ENCODE results near the gene CTR9. TPM values are rescaled to one million over a fixed set of nuclear protein-coding genes. Genes with fewer than 3 reads are reported as not detected.

CTR9 gene
- total RNA-seq, 8 experiments from 2014 or later, result 19.8 to 55.0 (median 30.6) TPM

DNA sequence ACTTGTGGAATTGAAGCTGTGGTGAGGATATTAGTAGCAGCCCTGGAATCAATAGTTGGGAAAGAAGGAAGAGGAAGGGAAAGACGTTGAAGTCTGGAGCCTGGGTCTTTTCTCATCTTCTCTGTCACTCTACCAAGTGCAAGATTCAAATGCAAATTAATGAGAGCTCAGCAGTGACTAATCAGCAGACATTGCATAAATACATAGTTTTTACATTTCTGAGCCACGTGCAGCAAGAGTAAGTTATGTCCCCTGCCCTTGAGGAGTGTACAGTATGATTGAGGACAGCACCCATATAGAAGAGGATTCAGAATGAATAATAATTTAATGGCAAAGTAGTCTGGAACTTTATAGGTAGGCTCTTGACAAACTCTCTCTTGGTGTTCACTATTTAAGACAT is 23.8 kb downstream of the CTR9 start:
- Histone ChIP-seq H3K27ac (no peak overlapping the region), H3K4me1 (replicated peaks in 1 of 2) (no peaks in the 10 kb centered on the region), H3K4me3 (no peak overlapping the region)
- ATAC-seq (replicated peaks in 6 of 8), result peak in 3 of 8 experiments; percentile 79 to 96 (median 83)
- WGBS, 10 experiments, result 0 to 100% (median 30%) methylated on average over 1 to 2 of the region's 2 CpGs; no CpG with 5 or more reads in 3 of the 10 experiments
- in situ Hi-C loops (cut with MboI; ENCODE audit: low pct_unique_long_range_greater_than_20kb in 2 of 9, low sequenced_read_pairs in 9 of 9, unreplicated experiment in 9 of 9), result loop anchor here in 7 of 9 experiments (10.0 to 25.0 kb wide), 4 partner anchors 137 to 1012 kb away; no protein-coding TSS in a partner anchor

DNA sequence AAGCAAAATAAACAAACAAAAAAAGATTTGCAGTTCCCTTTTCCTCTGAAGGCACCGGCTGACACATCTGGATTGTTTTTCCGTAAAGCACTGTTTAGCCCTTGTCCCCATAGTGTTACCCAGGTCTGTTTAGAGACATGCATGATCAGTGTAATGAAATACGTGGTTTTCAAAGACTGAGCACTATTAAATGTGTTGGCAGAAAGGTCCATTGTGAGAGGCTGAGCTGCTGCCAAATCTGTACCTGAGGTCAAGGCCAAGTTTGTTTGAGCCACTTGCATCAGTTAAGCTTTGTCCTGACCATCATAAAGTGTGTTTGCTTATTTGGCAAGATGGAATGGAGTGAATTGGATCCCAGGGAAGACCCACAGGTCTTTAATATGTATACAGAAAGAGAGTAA is 26.3 kb downstream of the CTR9 start:
- peak in 1 of 8 experiments; percentile 12 for ATAC-seq (replicated peaks in 6 of 8)
- no peak overlapping the region for H3K27ac ChIP-seq
- no peak overlapping the region for H3K4me3 ChIP-seq
- H3K4me1 ChIP-seq (replicated peaks in 1 of 2), result no peaks in the 10 kb centered on the region
- in situ Hi-C loops (cut with MboI; ENCODE audit: low pct_unique_long_range_greater_than_20kb in 2 of 9, low sequenced_read_pairs in 9 of 9, unreplicated experiment in 9 of 9), result loop anchor here in 5 of 9 experiments (10.0 to 25.0 kb wide), 4 partner anchors 135 to 1010 kb away; no protein-coding TSS in a partner anchor
- 63 to 100% (median 93%) methylated on average over 1 to 3 of the region's 3 CpGs; no CpG with 5 or more reads in 3 of the 10 experiments for whole genome bisulfite sequencing, 10 experiments

DNA sequence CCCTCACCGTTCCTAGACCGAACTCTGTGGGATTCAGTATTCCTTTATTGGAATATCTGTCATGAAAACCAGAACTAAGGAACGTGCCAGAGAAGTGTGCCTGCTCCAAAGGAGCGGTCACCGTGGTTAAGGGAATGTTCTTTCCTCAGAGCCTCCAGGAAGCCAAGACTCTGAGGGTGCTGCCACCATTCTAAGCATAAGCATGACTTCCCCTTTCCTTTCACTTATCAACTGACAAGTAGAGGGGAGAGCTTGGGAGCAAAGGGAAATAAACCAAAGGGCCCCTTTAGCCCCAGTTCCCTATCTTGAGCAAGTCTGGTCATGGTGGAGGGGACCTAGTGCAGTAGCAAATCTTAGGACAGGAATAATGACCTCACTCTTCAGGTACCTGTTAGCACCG is 26.8 kb downstream of the CTR9 start:
- 71 to 100% (median 86%) methylated on average over 1 to 6 of the region's 6 CpGs; no CpG with 5 or more reads in 1 of the 10 experiments for WGBS, 10 experiments
- in situ Hi-C loops (cut with MboI; ENCODE audit: low pct_unique_long_range_greater_than_20kb in 2 of 9, low sequenced_read_pairs in 9 of 9, unreplicated experiment in 9 of 9), result loop anchor here in 5 of 9 experiments (10.0 to 25.0 kb wide), 4 partner anchors 134 to 1009 kb away; no protein-coding TSS in a partner anchor
- Histone ChIP-seq H3K27ac (no peak overlapping the region), H3K4me3 (no peak overlapping the region), H3K4me1 (replicated peaks in 1 of 2) (no peaks in the 10 kb centered on the region)
- ATAC-seq (replicated peaks in 6 of 8), result peak in 1 of 8 experiments; percentile 12

DNA sequence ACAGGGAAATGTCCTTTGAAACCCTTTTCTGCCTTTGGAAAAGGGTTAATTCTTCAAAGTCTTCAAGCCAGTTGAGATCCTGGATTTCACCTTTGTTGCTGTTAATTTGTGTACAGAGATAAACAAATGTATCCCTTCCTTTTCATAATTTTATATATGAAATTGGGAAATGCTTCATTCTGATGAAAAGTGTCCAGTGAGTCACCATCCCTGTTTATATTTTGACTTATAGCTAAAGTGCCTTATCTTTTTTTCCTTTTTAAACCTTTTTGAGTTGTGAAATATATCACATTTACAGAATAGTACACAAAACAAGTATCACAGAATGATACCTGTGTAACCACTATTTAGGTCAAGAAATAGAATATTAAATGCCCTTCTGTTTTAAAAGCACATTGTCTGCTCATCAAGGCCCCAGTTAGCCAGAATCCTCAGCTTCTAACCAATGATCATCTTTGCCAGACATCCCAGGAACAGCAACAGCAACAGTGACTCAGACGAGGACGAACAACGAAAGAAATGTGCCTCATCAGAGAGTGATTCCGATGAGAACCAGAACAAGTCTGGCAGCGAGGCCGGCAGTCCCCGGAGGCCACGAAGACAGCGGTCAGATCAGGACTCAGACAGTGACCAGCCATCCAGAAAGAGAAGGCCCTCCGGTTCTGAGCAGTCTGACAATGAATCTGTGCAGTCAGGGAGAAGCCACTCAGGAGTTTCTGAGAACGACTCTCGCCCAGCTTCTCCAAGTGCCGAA is 27.3 kb downstream of the CTR9 start:
- Histone ChIP-seq H3K4me3 (no peak overlapping the region), H3K27ac (no peak overlapping the region), H3K4me1 (replicated peaks in 1 of 2) (no peaks in the 10 kb centered on the region)
- 3 to 100% (median 91%) methylated on average over 1 to 13 of the region's 13 CpGs; no CpG with 5 or more reads in 2 of the 10 experiments for WGBS, 10 experiments
- in situ Hi-C loops (cut with MboI; ENCODE audit: low pct_unique_long_range_greater_than_20kb in 2 of 9, low sequenced_read_pairs in 9 of 9, unreplicated experiment in 9 of 9), result loop anchor here in 5 of 9 experiments (10.0 to 25.0 kb wide), 4 partner anchors 134 to 1009 kb away; no protein-coding TSS in a partner anchor
- ATAC-seq (replicated peaks in 6 of 8), result peak in 5 of 8 experiments; percentile 20 to 82 (median 77)

DNA sequence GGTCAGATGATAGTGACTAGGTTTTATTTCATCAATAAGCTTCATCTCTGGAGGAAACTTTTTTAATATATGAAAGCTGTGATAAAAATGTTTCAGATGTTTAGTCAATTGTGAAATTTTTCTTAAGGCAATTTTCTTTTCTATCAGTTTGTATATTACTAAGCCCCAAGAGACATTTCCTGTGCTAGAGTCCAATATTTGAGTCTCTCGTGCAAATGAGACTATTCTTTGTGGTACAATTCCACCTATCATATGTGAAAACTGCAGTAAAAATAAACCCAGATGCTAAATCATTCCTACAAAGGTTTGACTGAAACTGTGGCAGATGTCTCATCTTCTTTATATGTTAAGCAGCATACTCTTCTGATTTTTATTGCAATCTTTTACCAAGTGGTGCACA is 28.0 kb downstream of the CTR9 start:
- Histone ChIP-seq H3K27ac (no peak overlapping the region), H3K4me1 (replicated peaks in 1 of 2) (no peaks in the 10 kb centered on the region), H3K4me3 (no peak overlapping the region)
- in situ Hi-C loops (cut with MboI; ENCODE audit: low pct_unique_long_range_greater_than_20kb in 2 of 9, low sequenced_read_pairs in 9 of 9, unreplicated experiment in 9 of 9), result loop anchor here in 5 of 9 experiments (10.0 to 25.0 kb wide), 4 partner anchors 133 to 1008 kb away; no protein-coding TSS in a partner anchor
- 8 to 90% (median 56%) methylated on average over 1 of the region's 1 CpG; no CpG with 5 or more reads in 3 of the 10 experiments for WGBS, 10 experiments
- no peak for ATAC-seq (replicated peaks in 6 of 8)

DNA sequence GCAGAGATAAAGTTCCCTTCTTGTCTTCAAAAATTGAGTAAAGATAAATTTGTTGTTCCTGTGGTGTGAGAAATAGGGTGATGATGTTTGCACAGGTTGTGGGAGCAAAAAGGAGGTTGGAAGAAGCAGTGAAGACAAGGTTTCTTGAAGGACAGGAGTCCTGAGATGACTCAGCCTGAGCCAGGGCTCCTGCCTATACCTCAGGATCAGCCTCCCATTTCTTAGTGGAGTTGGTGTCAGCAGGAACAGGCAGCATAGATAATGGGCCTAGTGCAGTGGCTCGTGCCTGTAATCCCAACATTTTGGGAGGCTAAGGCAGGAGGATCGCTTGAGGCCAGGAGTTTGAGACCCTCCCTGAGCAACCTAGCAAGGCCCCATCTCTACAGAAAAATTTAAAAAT is 29.0 kb downstream of the CTR9 start:
- Histone ChIP-seq H3K27ac (no peak overlapping the region), H3K4me3 (no peak overlapping the region), H3K4me1 (replicated peaks in 1 of 2) (peaks cover 5 to 9% of the 10 kb centered on the region in 2 donors)
- WGBS, 10 experiments, result 94 to 100% (median 100%) methylated on average over 1 to 2 of the region's 2 CpGs; no CpG with 5 or more reads in 5 of the 10 experiments
- no peak for ATAC-seq (replicated peaks in 6 of 8)
- in situ Hi-C loops (cut with MboI; ENCODE audit: low pct_unique_long_range_greater_than_20kb in 2 of 9, low sequenced_read_pairs in 9 of 9, unreplicated experiment in 9 of 9), result loop anchor here in 5 of 9 experiments (10.0 to 25.0 kb wide), 4 partner anchors 132 to 1007 kb away; no protein-coding TSS in a partner anchor

DNA sequence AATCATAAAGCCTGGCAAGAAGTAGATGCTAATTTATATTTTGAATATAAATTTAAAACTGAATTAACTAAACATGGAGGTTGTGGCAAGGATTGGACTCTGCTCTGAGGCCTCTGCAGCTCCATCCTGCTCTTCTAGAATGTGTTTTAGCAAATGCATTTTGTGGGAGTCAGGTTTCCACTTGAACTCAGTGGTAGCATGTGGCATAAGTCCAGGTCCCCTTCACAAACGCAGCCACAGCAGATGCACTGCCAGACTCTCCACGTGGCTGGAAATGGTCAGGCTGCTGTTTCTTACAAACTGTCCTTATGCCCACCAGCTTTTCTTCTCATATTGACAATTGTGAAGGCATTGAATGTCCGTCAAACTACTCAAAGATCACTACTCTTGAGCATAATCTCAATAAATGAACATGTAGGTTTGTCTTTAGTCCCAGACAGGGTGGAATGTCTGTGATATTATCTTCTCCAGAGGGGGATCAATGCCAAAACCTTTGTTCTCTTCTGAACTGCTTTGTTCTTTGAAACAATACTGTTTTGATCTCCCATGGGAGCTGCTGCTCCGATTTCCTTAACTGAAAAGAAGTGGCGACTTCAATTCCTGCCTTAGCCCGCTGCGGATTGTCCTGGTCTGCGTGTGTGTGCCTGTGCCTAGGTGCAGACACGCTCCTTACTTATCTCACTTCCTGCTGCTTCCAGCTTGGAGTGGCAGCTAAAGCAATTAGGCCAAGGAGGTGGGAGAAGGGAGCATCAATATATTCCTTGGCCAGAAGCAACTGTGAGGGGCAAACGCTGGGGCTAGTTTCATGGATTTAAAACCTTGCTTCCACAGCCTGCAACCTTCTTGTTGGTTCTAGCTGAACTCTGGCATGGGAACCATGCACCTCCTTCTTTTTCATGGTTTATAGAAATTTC is 33.4 kb downstream of the CTR9 start:
- peak in 6 of 8 experiments; percentile 27 to 81 (median 66) for ATAC-seq (replicated peaks in 6 of 8)
- 26 to 71% (median 60%) methylated on average over 2 to 7 of the region's 10 CpGs; no CpG with 5 or more reads in 2 of the 10 experiments for WGBS, 10 experiments
- H3K27ac ChIP-seq, result no peak overlapping the region
- in situ Hi-C loops (cut with MboI; ENCODE audit: low pct_unique_long_range_greater_than_20kb in 2 of 9, low sequenced_read_pairs in 9 of 9, unreplicated experiment in 9 of 9), result loop anchor here in 5 of 9 experiments (10.0 to 25.0 kb wide), 4 partner anchors 128 to 1003 kb away; no protein-coding TSS in a partner anchor
- peaks cover 8 to 13% of the 10 kb centered on the region in 2 donors for H3K4me1 ChIP-seq (replicated peaks in 1 of 2)
- no peak overlapping the region for H3K4me3 ChIP-seq

DNA sequence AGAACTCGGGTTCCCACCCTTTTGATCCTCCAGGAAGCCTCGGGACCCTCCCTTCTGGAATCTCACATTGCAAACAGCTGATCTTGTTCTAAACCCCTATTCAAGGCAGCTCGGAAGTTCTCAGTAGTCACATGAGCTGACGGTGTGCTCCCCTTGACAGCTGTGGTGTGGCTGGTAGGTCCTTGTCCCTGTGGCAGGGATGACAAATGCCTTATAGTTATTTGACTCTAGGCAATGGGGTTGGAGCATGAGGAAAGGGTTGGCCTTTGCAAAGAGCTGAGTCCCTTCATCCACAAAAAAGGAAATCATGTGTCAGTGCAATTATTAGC is 34.1 kb downstream of the CTR9 start:
- no peak overlapping the region for H3K4me3 ChIP-seq
- 20 to 63% (median 49%) methylated on average over 1 to 3 of the region's 4 CpGs; no CpG with 5 or more reads in 5 of the 10 experiments for WGBS, 10 experiments
- in situ Hi-C loops (cut with MboI; ENCODE audit: low pct_unique_long_range_greater_than_20kb in 2 of 9, low sequenced_read_pairs in 9 of 9, unreplicated experiment in 9 of 9), result loop anchor here in 5 of 9 experiments (10.0 to 25.0 kb wide), 4 partner anchors 127 to 1002 kb away; no protein-coding TSS in a partner anchor

DNA sequence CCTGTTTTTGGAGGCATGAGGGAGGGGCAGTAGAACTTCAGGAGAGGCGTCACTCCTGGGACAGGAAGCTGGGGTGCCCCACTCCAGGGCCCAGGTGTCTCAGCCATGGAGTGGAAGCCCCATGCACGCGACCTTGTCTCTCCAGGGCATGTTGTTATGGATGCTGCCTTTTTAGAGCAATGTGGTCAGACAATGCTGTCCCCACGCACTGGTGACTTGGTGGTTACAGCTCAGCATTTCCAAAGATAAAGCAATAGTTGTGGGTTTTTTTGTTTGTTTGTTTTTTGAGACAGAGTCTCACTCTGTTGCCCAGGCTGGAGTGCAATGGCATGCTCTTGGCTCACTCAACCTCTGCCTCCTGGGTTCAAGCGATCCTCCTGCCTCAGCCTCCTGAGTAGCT is 35.4 kb downstream of the CTR9 start:
- in situ Hi-C loops (cut with MboI; ENCODE audit: low pct_unique_long_range_greater_than_20kb in 2 of 9, low sequenced_read_pairs in 9 of 9, unreplicated experiment in 9 of 9), result loop anchor here in 5 of 9 experiments (10.0 to 25.0 kb wide), 4 partner anchors 126 to 1001 kb away; no protein-coding TSS in a partner anchor
- 63 to 100% (median 96%) methylated on average over 1 to 5 of the region's 5 CpGs; no CpG with 5 or more reads in 6 of the 10 experiments for WGBS, 10 experiments
- no peak for ATAC-seq (replicated peaks in 6 of 8)
- H3K27ac ChIP-seq, result no peak overlapping the region
- H3K4me3 ChIP-seq, result no peak overlapping the region
- H3K4me1 ChIP-seq (replicated peaks in 1 of 2), result peaks cover 8 to 13% of the 10 kb centered on the region in 2 donors

More for the DNA sequence above, 34.1 kb downstream of the CTR9 start:
- peaks cover 8 to 13% of the 10 kb centered on the region in 2 donors for H3K4me1 ChIP-seq (replicated peaks in 1 of 2)
- ATAC-seq (replicated peaks in 6 of 8), result peak in 6 of 8 experiments; percentile 20 to 95 (median 82)
- no peak overlapping the region for H3K27ac ChIP-seq

DNA sequence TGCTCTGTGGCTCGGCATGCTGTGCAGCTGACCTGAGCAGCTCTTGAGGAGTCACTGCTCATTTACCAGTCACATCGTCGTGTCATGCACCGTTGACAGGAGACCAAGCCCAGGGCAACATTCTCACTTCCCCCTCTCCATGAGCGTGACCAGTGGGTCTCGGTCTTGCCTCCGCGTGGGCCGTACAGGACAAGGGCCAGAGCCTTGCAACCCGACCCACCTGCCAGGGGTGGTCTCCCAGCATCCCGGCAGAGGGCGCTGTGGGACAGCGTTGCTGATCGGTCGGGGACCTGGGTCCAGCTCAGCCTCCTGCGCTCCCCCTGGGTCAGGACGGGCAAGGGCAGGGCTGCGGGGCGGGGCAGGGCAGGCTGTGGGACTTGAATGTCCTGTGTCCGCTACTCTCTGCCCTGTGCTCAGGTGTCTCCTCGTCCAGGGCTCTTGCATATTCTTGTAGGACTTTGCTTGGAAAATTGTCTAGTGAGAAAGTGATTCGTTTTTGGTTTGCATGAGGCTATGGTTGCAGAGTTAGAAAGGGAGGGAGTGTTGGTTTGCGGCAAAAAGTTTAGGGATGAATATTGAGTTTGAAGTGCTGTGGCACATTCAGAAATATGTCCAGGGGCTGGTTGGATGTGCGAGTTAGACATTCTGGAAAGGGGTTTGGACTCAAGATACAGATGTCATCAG is 41.5 kb downstream of the CTR9 start:
- Histone ChIP-seq H3K27ac (no peak overlapping the region), H3K4me3 (no peak overlapping the region), H3K4me1 (replicated peaks in 1 of 2) (no peaks in the 10 kb centered on the region)
- peak; percentile 88 to 94 (median 92) for ATAC-seq (replicated peaks in 6 of 8)
- in situ Hi-C loops (cut with MboI; ENCODE audit: low pct_unique_long_range_greater_than_20kb in 2 of 9, low sequenced_read_pairs in 9 of 9, unreplicated experiment in 9 of 9), result loop anchor here in 4 of 9 experiments (10.0 to 25.0 kb wide), 4 partner anchors 120 to 995 kb away; no protein-coding TSS in a partner anchor
- 0 to 80% (median 20%) methylated on average over 1 to 12 of the region's 24 CpGs; no CpG with 5 or more reads in 1 of the 10 experiments for WGBS, 10 experiments

DNA sequence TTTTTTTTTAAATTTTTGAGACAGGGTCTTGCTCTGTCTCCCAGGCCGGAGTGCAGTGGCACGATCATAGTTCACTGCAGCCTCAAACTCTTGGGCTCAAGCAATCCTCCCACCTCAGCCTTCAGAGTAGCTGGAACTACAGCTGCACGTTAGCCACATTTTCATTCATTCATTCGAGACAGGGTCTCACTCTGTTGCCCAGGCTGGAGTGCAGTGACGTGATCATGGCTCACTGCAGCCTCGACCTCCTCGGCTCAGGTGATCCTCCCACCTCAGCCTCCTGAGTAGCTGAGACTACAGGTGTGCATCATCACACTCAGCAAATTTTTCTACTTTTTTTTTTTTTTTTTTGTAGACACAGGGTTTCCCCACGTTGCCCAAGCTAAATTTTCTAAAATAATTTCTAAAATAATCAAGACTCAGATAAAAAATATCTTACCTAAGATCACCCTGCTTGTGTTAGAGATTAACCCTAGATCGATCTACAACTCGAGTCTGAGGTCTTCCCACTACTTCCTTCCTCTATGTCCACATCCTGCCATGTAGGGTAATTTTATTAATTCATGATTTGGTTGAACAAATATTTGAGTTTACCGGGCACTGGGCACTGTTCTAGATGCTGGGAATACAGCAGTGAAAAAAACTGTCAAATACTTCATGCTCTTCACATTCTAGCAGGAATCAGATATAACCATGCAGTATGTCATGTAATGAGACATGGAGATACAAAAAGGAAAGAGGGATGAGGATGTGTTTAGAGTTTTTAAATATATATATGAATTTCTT is 42.6 kb downstream of the CTR9 start:
- in situ Hi-C loops (cut with MboI; ENCODE audit: low pct_unique_long_range_greater_than_20kb in 2 of 9, low sequenced_read_pairs in 9 of 9, unreplicated experiment in 9 of 9), result loop anchor here in 4 of 9 experiments (10.0 to 25.0 kb wide), 4 partner anchors 119 to 994 kb away; no protein-coding TSS in a partner anchor
- ATAC-seq (replicated peaks in 6 of 8), result no peak
- WGBS, 10 experiments, result 32 to 96% (median 84%) methylated on average over 3 to 10 of the region's 11 CpGs

More for the DNA sequence above, 42.6 kb downstream of the CTR9 start:
- Histone ChIP-seq H3K4me3 (no peak overlapping the region), H3K27ac (no peak overlapping the region), H3K4me1 (replicated peaks in 1 of 2) (no peaks in the 10 kb centered on the region)

Data from motor neuron (in vitro differentiated cells).